Body of pancreas (tissue), 4 donors: ENCODE data around the gene UNC5A.

Source experiments
- POLR2A ChIP-seq, 3 donors: fragments of 450-650 bp; IDR thresholded peaks; one replicate each; pipeline ENCODE4 v1.6.1; 2016; ENCODE audit warnings: antibody characterized with exemption in 3 of 3, mild to moderate bottlenecking in 2 of 3
- TF ChIP-seq, protein P1 (sequence below), 7 experiments: fragments of 450-650 bp in 4 of 7; fragments of 200-600 bp in 3 of 7; sonication (generic) in 3 of 7; IDR thresholded peaks; one replicate each; pipeline ENCODE4 v1.5.1; 2016 to 2019; ENCODE audit warnings: antibody characterized with exemption in 7 of 7

DNA sequence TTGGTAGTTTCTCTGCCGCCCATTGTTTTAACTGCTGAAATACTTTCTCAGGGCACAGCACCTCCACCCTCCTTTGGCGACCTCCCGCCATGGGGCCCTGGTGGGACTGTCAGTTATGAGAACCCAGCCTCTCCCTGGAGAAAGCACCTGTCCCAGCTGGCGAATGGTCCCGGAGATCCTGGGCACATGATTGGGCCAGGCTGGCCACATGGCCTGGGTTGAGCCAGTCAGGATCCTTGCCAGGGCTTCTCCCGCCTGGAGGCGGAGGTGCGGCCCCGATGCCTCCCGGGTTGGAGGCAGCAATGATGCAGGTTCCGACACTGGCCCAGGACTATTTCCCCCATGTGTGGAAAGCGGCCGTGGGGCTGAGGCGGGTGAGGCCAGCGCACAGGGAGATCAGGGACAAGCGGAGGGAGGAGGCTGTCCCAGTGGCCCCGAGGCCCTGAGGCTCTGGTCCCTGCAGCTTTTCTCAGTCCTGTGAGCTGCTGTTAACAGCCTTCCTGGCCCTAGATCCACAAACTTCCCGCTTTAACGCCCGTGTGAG is 13.6 kb downstream of the UNC5A start:
- TF ChIP-seq POLR2A (IDR thresholded peaks at IDR 0.05): no peak
- TF ChIP-seq, protein P1, sequence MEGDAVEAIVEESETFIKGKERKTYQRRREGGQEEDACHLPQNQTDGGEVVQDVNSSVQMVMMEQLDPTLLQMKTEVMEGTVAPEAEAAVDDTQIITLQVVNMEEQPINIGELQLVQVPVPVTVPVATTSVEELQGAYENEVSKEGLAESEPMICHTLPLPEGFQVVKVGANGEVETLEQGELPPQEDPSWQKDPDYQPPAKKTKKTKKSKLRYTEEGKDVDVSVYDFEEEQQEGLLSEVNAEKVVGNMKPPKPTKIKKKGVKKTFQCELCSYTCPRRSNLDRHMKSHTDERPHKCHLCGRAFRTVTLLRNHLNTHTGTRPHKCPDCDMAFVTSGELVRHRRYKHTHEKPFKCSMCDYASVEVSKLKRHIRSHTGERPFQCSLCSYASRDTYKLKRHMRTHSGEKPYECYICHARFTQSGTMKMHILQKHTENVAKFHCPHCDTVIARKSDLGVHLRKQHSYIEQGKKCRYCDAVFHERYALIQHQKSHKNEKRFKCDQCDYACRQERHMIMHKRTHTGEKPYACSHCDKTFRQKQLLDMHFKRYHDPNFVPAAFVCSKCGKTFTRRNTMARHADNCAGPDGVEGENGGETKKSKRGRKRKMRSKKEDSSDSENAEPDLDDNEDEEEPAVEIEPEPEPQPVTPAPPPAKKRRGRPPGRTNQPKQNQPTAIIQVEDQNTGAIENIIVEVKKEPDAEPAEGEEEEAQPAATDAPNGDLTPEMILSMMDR (IDR thresholded peaks at IDR 0.05): no peak
